ENCODE measurements around the gene TAS1R2.

TAS1R2 gene

DNA sequence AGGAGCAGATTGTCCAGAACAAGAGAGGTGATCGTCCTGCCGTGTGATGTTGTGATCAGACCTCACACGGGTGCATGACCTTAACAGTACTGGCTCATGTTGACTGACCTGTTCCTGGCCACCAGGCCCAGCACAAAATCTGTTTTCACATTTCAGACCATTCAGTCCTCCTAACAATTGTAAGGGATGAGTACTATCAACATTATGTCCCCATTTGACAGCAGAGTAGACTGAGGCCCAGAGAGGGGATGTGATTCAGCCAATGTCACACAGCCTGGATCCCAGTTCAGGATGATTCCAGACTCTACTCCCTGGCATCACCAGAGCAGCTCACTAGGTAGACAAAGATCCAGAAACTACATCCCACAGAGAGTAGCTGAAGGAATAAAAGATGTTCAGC, 7.4 kb upstream of the TAS1R2 start:
- Histone ChIP-seq H3K4me1 (ENCODE audit: control insufficient read depth, insufficient read depth, low read length) (no peaks in the 10 kb centered on the region), H3K9ac (ENCODE audit: low read length) (no peak overlapping the region), H3K27me3 (ENCODE audit: control insufficient read depth, insufficient read depth, low read length) (no peaks in the 10 kb centered on the region; the same call in 1 of the 2 replicates), H3K9me3 (ENCODE audit: control insufficient read depth, insufficient read depth, low read depth, low read length) (no peaks in the 10 kb centered on the region), H3K4me3 (ENCODE audit: low read depth, low read length) (no peak overlapping the region), H3K27ac (ENCODE audit: low read depth, low read length) (no peak overlapping the region), H3K36me3 (ENCODE audit: control insufficient read depth, insufficient read depth, low read length) (no peaks in the 10 kb centered on the region)

DNA sequence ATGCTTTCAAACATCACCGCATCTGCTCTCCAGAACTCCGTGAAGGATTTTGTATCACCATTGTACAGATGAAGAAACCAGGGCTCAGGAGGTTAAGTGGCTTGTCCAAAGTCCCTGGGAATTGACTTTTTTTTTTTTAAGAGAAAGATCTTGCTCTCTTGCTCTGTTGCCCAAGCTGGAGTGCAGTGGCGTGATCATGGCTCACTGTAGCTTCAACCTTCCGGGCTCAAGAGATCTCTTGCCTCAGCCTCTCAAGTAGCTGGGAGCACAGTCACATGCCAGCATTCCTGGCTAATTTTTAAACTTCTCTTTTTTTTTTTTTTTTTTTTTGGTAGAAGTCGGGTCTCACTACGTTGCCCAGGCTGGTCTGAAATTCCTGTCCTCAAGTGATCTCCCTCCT, 6.9 kb upstream of the TAS1R2 start:
- Histone ChIP-seq H3K36me3 (ENCODE audit: control insufficient read depth, insufficient read depth, low read length) (no peaks in the 10 kb centered on the region), H3K4me1 (ENCODE audit: control insufficient read depth, insufficient read depth, low read length) (no peaks in the 10 kb centered on the region), H3K9me3 (ENCODE audit: control insufficient read depth, insufficient read depth, low read depth, low read length) (no peaks in the 10 kb centered on the region), H3K27ac (ENCODE audit: low read depth, low read length) (no peak overlapping the region), H3K27me3 (ENCODE audit: control insufficient read depth, insufficient read depth, low read length) (no peaks in the 10 kb centered on the region; the same call in 1 of the 2 replicates), H3K4me3 (ENCODE audit: low read depth, low read length) (no peak overlapping the region), H3K9ac (ENCODE audit: low read length) (no peak overlapping the region)

DNA sequence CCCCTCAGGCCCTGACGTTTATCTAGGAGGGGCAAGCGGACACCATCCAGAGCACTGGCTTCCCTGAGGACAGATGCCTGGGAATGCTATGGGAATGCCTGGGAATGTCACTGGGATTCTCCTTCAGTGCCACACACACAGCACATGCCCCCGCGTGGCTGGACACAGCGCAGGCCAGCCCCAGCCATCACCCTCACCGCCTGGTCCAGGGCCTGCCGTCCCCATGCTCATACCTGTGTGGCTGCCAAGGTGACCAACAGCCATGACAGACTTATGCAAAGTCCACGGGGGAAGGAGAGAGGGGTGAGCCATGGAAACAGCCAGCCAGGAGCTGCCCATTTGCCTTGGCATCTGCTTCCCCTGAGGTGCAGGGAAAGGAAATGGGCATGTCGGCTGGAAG, 5.7 kb upstream of the TAS1R2 start:
- no peak overlapping the region for H3K9ac ChIP-seq (ENCODE audit: low read length)
- H3K4me1 ChIP-seq (ENCODE audit: control insufficient read depth, insufficient read depth, low read length) = no peaks in the 10 kb centered on the region
- no peaks in the 10 kb centered on the region for H3K36me3 ChIP-seq (ENCODE audit: control insufficient read depth, insufficient read depth, low read length)
- no peaks in the 10 kb centered on the region; the same call in 1 of the 2 replicates for H3K27me3 ChIP-seq (ENCODE audit: control insufficient read depth, insufficient read depth, low read length)
- no peak overlapping the region for H3K27ac ChIP-seq (ENCODE audit: low read depth, low read length)
- no peaks in the 10 kb centered on the region for H3K9me3 ChIP-seq (ENCODE audit: control insufficient read depth, insufficient read depth, low read depth, low read length)
- H3K4me3 ChIP-seq (ENCODE audit: low read depth, low read length) = no peak overlapping the region

DNA sequence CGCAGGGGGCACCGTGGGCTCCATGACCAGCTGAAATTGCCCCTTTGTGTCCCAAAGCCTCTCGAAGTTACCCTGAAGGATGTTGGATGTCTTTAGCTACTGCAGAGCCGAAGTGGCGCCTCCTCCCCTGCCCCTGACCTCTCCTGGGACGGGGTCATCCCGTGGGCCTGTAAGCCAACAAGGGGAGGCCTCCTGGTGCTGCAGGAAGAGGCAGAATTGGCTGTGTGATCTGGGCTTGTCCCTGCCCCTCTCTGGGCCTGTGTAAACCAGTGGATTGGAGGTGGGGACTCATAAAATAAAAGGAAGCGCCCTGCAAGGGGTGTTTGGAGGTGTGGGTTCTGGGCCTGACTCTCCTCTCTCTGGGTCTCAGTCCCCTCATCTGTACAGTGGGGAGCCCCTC, 2.1 kb upstream of the TAS1R2 start:
- no peaks in the 10 kb centered on the region; the same call in 1 of the 2 replicates for H3K27me3 ChIP-seq (ENCODE audit: control insufficient read depth, insufficient read depth, low read length)
- H3K4me1 ChIP-seq (ENCODE audit: control insufficient read depth, insufficient read depth, low read length) = no peaks in the 10 kb centered on the region
- H3K4me3 ChIP-seq (ENCODE audit: low read depth, low read length) = no peak overlapping the region
- H3K27ac ChIP-seq (ENCODE audit: low read depth, low read length) = no peak overlapping the region
- no peaks in the 10 kb centered on the region for H3K36me3 ChIP-seq (ENCODE audit: control insufficient read depth, insufficient read depth, low read length)
- no peak overlapping the region for H3K9ac ChIP-seq (ENCODE audit: low read length)
- peaks cover 6% of the 10 kb centered on the region; the same call in 1 of the 2 replicates for H3K9me3 ChIP-seq (ENCODE audit: control insufficient read depth, insufficient read depth, low read depth, low read length)

DNA sequence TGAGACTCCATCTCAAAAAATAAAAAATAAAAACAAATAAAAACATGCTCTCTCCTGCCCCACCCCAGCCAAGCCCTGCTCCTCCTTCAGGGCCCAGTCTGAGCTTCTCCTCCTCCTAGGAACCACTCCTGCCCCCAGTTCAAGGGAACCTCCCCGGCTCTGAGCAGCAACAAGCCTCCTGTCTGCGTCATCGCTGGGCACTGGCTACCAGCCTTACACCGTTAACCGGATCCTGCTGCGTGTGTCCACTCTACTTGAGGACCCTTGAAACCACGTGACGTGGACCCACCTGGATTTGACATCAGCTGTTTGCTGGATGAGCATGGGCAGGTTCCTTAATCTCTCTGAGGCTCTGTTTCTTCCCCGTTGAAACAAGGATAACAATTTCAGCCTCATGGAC, 1.6 kb upstream of the TAS1R2 start:
- peaks cover 2% of the 10 kb centered on the region; the same call in 1 of the 2 replicates for H3K27me3 ChIP-seq (ENCODE audit: control insufficient read depth, insufficient read depth, low read length)
- no peak overlapping the region for H3K9ac ChIP-seq (ENCODE audit: low read length)
- no peak overlapping the region for H3K27ac ChIP-seq (ENCODE audit: low read depth, low read length)

DNA sequence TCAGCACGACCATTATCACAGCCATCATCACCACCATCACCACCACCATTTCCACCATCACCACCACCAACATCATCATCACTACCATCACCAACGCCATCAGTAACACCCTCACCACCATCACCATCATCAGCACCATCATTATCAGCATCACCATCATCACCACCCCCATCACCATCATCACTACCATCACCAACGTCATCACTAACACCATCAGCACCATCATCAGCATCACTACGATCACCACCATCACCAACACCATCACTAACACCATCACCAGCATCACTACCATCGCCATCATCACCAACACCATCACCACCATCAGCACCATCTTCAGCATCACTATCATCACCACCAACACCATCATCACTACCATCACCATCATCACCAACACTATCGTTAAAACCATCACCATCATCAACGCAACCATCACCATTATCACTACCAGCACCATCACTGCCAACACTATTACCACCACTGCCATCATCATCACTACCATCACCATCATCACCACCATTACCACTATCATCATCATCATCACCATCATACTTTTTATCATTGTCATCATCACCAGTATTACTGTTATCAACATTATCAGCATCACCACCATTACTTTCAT, 1.3 kb downstream of the TAS1R2 start:
- H3K4me3 ChIP-seq (ENCODE audit: low read depth, low read length) = no peak overlapping the region
- peaks cover 29% of the 10 kb centered on the region; the same call in 1 of the 2 replicates for H3K27me3 ChIP-seq (ENCODE audit: control insufficient read depth, insufficient read depth, low read length)
- no peaks in the 10 kb centered on the region for H3K36me3 ChIP-seq (ENCODE audit: control insufficient read depth, insufficient read depth, low read length)
- H3K27ac ChIP-seq (ENCODE audit: low read depth, low read length) = no peak overlapping the region
- H3K9ac ChIP-seq (ENCODE audit: low read length) = no peak overlapping the region
- no peaks in the 10 kb centered on the region for H3K4me1 ChIP-seq (ENCODE audit: control insufficient read depth, insufficient read depth, low read length)
- H3K9me3 ChIP-seq (ENCODE audit: control insufficient read depth, insufficient read depth, low read depth, low read length) = peaks cover 6% of the 10 kb centered on the region; the same call in 1 of the 2 replicates

More for the DNA sequence above, 1.6 kb upstream of the TAS1R2 start:
- H3K9me3 ChIP-seq (ENCODE audit: control insufficient read depth, insufficient read depth, low read depth, low read length) = peaks cover 6% of the 10 kb centered on the region; the same call in 1 of the 2 replicates
- no peaks in the 10 kb centered on the region for H3K36me3 ChIP-seq (ENCODE audit: control insufficient read depth, insufficient read depth, low read length)
- H3K4me3 ChIP-seq (ENCODE audit: low read depth, low read length) = no peak overlapping the region
- no peaks in the 10 kb centered on the region for H3K4me1 ChIP-seq (ENCODE audit: control insufficient read depth, insufficient read depth, low read length)

DNA sequence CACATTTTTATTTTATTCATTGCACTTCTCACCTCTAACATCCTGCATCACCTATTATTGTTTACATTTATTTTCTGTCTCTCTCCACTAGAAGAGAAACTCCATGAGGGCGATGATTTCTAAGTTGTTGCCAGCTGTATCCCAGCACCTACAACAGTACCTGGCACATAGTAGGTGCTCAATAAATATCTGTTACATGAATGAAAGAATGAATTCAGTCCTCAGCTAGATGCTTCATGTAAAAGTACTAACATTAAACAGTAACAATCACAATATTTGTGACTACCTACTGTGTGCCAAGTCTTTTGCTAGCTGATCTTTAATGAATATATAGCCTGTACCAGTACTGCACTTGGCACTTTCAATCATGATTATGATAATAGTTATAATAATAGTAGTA, 3.0 kb downstream of the TAS1R2 start:
- no peaks in the 10 kb centered on the region for H3K4me1 ChIP-seq (ENCODE audit: control insufficient read depth, insufficient read depth, low read length)
- no peaks in the 10 kb centered on the region for H3K36me3 ChIP-seq (ENCODE audit: control insufficient read depth, insufficient read depth, low read length)
- no peak overlapping the region for H3K9ac ChIP-seq (ENCODE audit: low read length)

DNA sequence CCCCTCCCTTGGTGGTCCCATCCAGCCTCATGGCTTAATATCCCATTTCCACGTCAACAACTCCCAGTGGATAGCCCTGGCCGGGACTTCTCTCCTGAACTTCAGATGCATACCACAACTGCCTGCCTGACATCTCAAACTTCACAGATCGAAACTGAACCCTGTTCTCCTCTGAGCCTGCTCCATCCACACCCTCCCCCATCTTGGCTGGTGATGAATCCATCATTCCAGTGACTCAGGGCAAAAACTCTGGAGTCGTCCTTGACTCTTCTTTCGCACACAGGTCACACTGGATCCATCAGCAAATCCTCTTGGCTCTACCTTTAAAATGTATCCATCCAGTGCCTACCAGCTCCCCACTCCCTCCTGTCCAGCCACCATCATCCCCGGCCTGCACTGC, 3.9 kb downstream of the TAS1R2 start:
- Histone ChIP-seq H3K27me3 (ENCODE audit: control insufficient read depth, insufficient read depth, low read length) (peaks cover 45% of the 10 kb centered on the region; the same call in 1 of the 2 replicates), H3K27ac (ENCODE audit: low read depth, low read length) (no peak overlapping the region), H3K9ac (ENCODE audit: low read length) (no peak overlapping the region), H3K4me1 (ENCODE audit: control insufficient read depth, insufficient read depth, low read length) (no peaks in the 10 kb centered on the region), H3K9me3 (ENCODE audit: control insufficient read depth, insufficient read depth, low read depth, low read length) (peaks cover 6% of the 10 kb centered on the region; the same call in 1 of the 2 replicates), H3K36me3 (ENCODE audit: control insufficient read depth, insufficient read depth, low read length) (no peaks in the 10 kb centered on the region), H3K4me3 (ENCODE audit: low read depth, low read length) (no peak overlapping the region)

More for the DNA sequence above, 3.0 kb downstream of the TAS1R2 start:
- peaks cover 45% of the 10 kb centered on the region; the same call in 1 of the 2 replicates for H3K27me3 ChIP-seq (ENCODE audit: control insufficient read depth, insufficient read depth, low read length)
- peaks cover 6% of the 10 kb centered on the region; the same call in 1 of the 2 replicates for H3K9me3 ChIP-seq (ENCODE audit: control insufficient read depth, insufficient read depth, low read depth, low read length)
- H3K4me3 ChIP-seq (ENCODE audit: low read depth, low read length) = no peak overlapping the region
- H3K27ac ChIP-seq (ENCODE audit: low read depth, low read length) = no peak overlapping the region

DNA sequence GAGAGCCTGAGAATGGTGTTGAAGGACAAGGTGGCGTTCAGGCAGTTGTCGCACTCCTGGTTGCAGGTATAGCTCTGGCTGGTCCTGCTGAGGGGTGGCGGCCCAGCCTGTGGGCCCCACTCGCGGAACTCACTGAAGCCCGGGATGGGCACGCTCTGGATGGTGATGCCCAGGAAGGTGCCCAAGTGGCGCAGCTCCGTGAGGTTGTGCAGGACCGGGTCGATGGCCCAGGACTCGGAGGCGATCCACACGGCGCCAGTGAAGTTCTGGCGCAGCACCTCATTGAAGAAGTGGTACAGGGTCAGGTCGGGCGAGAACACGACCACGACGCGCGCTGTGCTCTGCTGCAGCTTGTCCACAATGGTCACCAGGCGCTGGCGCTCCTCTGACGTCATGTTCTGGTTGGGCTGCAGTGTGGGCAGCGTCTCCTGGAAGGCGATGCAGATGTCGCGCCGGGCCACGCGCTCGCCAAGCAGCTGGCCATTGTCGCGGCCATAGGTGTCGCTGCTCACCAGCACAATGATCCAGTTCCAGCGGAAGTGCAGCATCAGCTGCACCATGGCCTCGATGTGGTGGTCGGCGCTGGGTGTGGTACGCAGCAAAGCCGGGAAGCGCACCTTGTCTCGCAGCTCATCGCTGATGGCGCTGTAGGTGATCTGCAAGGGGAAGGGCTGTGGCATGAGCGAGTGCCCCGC, 5.0 kb downstream of the TAS1R2 start:
- H3K27me3 ChIP-seq (ENCODE audit: control insufficient read depth, insufficient read depth, low read length) = peaks cover 49% of the 10 kb centered on the region; the same call in 1 of the 2 replicates
- no peaks in the 10 kb centered on the region for H3K4me1 ChIP-seq (ENCODE audit: control insufficient read depth, insufficient read depth, low read length)
- no peaks in the 10 kb centered on the region for H3K36me3 ChIP-seq (ENCODE audit: control insufficient read depth, insufficient read depth, low read length)
- no peak overlapping the region for H3K4me3 ChIP-seq (ENCODE audit: low read depth, low read length)
- no peak overlapping the region for H3K9ac ChIP-seq (ENCODE audit: low read length)
- H3K27ac ChIP-seq (ENCODE audit: low read depth, low read length) = no peak overlapping the region
- H3K9me3 ChIP-seq (ENCODE audit: control insufficient read depth, insufficient read depth, low read depth, low read length) = peaks cover 6% of the 10 kb centered on the region; the same call in 1 of the 2 replicates

DNA sequence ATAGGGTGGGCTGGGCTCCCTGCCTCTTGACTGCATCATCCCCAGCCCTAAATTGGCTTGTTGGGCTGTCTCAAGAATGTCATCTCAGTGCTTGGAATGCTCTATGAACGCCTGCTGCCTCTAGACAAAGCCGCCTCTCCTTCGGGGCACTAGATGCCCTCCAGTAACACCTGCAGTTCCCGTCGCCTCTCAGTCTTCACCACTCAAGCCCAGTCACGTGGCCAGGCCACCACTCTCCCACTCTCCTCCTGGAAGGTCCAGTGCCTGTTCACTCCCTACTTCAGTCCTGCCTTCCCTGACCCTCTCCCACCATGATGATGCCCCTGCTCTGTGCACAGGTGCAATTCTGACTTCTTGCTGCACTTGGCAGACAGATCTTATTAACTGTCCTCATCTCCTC, 7.0 kb downstream of the TAS1R2 start:
- Histone ChIP-seq H3K27ac (ENCODE audit: low read depth, low read length) (no peak overlapping the region), H3K27me3 (ENCODE audit: control insufficient read depth, insufficient read depth, low read length) (peaks cover 54% of the 10 kb centered on the region; the same call in 1 of the 2 replicates), H3K4me3 (ENCODE audit: low read depth, low read length) (no peak overlapping the region), H3K36me3 (ENCODE audit: control insufficient read depth, insufficient read depth, low read length) (no peaks in the 10 kb centered on the region), H3K4me1 (ENCODE audit: control insufficient read depth, insufficient read depth, low read length) (no peaks in the 10 kb centered on the region), H3K9me3 (ENCODE audit: control insufficient read depth, insufficient read depth, low read depth, low read length) (peaks cover 6% of the 10 kb centered on the region; the same call in 1 of the 2 replicates), H3K9ac (ENCODE audit: low read length) (no peak overlapping the region)

DNA sequence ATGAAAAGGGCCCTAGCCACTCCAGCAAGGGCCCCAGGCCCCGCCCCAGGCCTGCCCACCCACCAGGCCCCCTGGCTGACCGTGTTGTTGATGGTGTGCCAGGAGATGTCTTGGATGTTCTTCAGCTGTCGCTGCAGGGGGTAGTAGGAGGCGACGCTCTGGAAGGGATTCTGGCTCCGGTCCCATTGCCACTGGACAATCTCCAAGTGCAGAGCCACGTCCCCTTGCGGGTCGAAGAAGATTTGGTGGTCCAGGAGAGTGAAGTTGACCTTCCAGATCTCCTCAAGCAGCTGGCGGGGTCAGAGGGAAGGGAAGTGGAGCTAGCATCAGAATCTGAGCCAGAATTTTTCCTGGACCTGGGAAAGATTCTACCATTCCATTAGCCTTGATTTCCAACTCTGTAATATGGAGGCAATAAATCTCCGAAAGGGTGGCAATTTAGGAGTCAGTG, 10.2 kb downstream of the TAS1R2 start:
- H3K9me3 ChIP-seq (ENCODE audit: control insufficient read depth, insufficient read depth, low read depth, low read length) = peaks cover 7% of the 10 kb centered on the region; the same call in 1 of the 2 replicates
- no peaks in the 10 kb centered on the region for H3K4me1 ChIP-seq (ENCODE audit: control insufficient read depth, insufficient read depth, low read length)
- H3K9ac ChIP-seq (ENCODE audit: low read length) = no peak overlapping the region
- peaks cover 58% of the 10 kb centered on the region; the same call in 1 of the 2 replicates for H3K27me3 ChIP-seq (ENCODE audit: control insufficient read depth, insufficient read depth, low read length)
- no peak overlapping the region for H3K4me3 ChIP-seq (ENCODE audit: low read depth, low read length)
- no peaks in the 10 kb centered on the region for H3K36me3 ChIP-seq (ENCODE audit: control insufficient read depth, insufficient read depth, low read length)
- H3K27ac ChIP-seq (ENCODE audit: low read depth, low read length) = no peak overlapping the region
